NCI-H345 treated with DMSO at 0.1 percent for 48 hours (cell line): ENCODE measurements around the gene FAM131A.

ENCODE experiments used
- DNase-seq: peaks from one replicate; lab custom pipeline; 2025; ENCODE audit not compliant: unreplicated experiment; lab: John Stamatoyannopoulos, UW

FAM131A gene

DNA sequence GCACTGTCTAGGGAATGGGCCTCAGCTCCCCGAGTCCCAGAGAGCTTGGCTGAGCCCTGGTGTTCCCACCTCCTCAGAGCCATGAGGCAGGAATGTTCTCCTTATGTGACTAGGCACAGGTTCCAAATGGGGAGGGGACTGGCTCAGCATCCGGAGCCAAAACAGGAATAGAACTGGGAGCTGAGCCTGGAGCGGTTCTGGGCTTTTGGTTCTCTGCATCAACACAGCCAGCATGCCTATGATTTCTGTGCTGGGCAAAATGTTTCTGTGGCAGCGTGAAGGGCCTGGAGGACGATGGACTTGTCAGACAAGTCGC, at the start of gene FAM131A:
Gene FAM131A (plus strand): TSS at position 202 of the 316 bp plus-strand sequence. CDS start 31 bp downstream, at position 233.
- DNase-seq: no peak

DNA sequence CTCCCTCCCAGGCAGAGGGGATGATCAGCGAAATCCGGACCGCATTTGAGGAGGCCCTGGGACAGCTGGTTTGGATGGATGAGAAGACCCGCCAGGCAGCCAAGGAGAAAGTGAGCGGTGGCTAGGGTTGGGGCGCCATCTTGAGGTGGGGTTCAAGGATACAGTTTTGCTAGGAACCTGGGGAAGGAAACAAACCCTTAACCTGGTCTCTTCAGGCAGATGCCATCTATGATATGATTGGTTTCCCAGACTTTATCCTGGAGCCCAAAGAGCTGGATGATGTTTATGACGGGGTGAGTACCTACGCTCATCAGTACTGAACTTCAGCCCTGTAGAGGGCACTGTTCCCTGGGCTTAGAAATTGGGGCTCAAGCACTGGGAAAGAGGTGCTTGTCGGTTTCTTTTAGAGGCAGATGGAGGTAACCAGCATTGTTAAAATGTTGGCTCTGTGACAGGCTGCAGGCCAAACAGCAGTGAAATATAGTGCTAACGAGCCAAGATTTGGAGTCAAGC, 47.9 kb upstream of the FAM131A start:
- peak; percentile 47 for DNase-seq

- no peak for DNase-seq
These were observed 47.1 kb upstream of the FAM131A start for GRCh38 chr3:184290331-184290730.

DNA sequence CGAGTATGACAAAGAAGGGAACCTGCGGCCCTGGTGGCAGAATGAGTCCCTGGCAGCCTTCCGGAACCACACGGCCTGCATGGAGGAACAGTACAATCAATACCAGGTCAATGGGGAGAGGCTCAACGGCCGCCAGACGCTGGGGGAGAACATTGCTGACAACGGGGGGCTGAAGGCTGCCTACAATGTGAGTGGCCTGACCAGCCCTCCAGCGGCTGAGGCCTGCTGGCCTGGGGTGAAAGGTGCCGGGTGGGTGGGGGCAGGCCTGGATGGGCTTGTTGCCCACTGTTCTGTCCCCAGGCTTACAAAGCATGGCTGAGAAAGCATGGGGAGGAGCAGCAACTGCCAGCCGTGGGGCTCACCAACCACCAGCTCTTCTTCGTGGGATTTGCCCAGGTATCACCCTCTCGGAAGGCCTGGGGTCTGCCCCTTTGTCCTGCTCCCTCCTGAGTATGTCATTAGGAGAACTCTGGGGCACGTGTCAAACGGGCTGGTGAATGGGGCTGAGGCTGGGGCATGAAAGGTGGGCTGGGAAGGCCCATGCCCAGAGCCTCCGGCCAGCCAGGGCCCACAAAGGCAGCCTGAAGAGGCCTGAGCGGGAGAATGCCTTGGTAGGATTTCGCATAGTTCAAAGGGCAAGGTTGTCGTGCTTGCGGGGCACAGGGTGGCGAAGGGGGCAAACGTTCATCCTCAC, 46.2 kb upstream of the FAM131A start:
- no peak for DNase-seq

DNA sequence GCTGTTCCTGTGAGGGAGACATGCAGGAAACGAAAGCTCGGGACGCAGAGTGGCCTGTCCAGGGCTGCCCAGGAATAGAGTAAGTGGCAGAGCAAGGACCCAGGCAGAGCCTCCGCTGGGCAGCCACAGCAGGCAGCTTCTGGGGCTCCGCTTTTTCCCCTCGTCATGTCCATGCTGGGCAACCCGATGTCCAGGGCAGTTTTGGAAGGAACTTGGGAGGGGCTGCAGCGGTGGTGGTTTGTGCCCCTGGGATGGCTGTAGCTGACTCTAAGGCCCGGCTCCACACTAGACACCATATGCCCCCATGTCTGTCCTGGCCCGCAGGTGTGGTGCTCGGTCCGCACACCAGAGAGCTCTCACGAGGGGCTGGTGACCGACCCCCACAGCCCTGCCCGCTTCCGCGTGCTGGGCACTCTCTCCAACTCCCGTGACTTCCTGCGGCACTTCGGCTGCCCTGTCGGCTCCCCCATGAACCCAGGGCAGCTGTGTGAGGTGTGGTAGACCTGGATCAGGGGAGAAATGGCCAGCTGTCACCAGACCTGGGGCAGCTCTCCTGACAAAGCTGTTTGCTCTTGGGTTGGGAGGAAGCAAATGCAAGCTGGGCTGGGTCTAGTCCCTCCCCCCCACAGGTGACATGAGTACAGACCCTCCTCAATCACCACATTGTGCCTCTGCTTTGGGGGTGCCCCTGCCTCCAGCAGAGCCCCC, 45.5 kb upstream of the FAM131A start:
- DNase-seq: no peak

DNA sequence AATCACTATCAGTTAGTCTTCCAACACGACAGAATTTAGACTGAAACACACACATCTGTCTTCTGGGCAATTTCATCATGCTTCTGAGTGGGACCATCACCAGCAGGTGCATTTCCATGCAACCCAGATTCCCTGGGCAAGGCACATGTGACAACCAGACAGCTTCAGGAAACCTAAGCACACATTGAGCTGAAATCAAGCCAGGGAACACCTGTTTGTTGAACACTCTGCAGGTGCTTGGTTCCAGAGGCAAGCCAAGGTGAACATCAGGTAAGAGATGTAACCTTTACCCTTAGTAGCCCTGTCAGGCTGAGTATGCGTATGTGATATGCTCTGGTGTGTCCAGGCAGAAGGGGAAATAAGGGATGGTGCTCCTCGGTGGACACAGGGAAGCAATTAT, 41.6 kb upstream of the FAM131A start:
- no peak for DNase-seq

DNA sequence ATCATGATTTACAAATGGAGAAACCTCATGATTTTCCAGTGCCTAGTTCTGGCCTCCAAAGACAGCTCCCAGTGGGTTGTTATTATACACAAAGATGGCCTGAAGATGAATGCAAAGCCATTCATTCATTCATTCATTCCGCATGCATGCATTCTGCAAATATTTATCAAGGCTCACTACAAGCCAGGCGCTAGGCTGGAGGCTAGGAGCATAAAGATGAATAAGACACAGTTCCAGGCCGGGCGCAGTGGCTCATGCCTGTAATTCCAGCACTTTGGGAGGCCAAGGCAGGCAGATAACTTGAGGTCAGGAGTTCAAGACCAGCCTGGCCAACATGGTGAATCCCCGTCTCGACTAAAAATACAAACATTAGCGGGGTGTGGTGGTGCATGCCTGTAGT, 40.8 kb upstream of the FAM131A start:
- DNase-seq: no peak

DNA sequence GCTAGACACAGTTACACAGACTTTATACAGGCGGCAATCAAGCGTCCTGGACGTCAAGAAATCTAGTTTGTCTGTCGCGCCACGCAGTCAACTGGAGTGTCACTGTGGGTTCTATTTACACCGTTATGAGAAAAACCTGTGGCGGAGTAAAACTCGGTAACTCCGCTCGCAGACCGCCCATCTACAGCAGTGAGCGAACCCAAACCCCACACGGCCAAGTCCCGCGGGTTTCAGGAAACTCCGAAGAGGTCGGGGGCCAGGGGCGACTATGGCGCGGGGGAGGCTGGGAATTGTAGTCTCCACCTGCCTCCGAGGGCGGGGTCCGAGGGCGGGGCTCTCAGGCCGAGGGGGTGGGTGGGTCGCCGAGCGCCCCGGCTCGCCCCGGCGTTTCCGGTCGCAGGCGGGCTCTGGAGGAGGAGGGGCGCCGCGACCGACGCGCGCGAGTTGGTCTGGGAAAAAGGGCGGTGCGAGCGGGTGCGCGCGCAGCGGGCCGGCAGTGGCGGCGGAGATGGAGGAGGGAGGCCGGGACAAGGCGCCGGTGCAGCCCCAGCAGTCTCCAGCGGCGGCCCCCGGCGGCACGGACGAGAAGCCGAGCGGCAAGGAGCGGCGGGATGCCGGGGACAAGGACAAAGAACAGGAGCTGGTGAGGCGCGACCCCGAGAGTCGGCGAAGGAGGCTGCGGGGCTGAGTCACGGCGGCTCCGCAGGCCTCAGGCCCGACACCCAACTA, 38.5 kb upstream of the FAM131A start, which contains the start of gene PSMD2:
Gene PSMD2 (plus strand): TSS at position 483 of the 729 bp plus-strand sequence. CDS start 26 bp downstream, at position 509.
- peak; percentile 96 for DNase-seq

GRCh38 chr3:184299488-184300377, 37.7 kb upstream of the FAM131A start:
- DNase-seq: no peak

DNA sequence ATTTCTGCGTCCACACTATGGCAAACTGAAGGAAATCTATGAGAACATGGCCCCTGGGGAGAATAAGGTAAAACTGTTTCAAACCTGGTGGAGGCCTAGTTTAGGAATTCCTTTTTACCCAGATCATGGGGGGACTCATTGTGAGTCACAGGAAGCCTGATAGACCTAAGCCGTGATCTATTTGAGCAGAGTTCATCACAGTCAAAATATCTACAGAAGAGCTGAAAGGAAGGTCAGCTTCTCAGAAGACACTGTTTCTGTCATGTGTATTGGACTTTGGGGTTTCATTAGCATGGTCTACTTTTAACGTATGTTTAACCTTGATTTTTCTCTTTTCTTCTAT, 37.1 kb upstream of the FAM131A start:
- DNase-seq: no peak

- DNase-seq: no peak
These were observed 31.8 kb upstream of the FAM131A start for GRCh38 chr3:184305577-184305976.

DNA sequence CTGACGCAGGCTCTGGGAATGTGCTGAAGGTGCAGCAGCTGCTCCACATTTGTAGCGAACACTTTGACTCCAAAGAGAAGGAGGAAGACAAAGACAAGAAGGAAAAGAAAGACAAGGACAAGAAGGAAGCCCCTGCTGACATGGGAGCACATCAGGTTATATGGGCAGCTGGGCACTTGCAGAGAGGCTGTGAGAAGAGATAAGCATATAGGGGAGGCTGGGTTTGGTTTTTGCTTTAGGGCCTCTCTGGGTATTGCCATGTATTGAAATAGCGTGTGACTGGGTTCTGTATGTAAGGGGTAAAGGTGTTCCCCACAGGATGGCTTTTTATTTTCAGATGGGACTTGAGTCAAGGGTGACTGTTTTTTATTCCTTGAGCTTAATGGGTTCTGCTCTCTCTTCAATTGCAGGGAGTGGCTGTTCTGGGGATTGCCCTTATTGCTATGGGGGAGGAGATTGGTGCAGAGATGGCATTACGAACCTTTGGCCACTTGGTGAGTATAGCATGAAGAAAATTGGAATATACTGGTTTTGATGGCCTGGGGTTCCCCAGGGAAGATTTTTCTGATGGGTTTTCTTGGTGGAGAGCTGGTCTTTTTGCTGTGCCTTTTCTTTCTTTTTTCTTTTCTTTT, 30.9 kb upstream of the FAM131A start:
- DNase-seq: no peak

DNA sequence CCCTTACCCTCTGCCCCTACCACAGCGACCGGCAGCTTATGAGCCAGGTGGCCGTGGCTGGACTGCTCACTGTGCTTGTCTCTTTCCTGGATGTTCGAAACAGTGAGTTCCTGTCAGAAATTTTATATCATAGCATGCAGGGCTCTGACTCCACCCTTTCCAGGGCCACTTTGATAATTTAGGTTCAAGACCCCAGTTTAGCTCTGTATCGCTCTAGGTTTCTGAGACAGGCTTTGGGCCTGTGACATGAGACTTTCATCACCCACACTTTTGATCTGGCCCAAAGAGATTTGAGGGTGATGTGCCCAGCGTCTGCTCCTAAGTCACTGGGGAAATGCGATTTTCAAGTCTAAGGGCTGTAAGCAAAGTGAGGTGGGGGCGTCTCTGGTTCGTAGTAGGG, 29.5 kb upstream of the FAM131A start:
- no peak for DNase-seq

DNA sequence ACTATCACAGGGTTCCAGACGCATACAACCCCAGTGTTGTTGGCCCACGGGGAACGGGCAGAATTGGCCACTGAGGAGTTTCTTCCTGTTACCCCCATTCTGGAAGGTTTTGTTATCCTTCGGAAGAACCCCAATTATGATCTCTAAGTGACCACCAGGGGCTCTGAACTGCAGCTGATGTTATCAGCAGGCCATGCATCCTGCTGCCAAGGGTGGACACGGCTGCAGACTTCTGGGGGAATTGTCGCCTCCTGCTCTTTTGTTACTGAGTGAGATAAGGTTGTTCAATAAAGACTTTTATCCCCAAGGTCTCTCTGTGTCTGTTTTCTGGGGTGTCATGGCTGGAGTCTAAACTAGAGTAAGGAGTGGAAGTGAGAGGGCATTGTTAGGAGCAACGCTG, 28.7 kb upstream of the FAM131A start:
- DNase-seq: no peak

DNA sequence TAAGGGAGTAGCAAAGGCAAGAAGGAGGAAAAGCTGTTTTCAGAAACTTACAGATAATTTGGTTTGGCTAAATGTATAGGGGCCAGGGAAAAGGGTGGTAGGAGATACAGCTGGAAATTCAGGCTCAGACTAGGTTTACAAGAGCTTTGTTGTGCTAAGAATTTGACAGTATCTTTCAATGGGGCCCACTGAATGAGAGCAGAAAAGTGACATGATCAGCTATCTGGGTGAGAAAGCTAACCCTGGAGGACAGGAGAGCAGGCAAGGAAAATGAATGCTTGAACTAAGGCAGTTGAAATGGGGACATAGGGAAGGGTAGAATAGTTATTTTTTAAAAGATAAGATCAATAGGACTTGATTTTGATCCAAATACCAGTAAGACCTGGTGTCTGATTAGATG, 25.8 kb upstream of the FAM131A start:
- no peak for DNase-seq

DNA sequence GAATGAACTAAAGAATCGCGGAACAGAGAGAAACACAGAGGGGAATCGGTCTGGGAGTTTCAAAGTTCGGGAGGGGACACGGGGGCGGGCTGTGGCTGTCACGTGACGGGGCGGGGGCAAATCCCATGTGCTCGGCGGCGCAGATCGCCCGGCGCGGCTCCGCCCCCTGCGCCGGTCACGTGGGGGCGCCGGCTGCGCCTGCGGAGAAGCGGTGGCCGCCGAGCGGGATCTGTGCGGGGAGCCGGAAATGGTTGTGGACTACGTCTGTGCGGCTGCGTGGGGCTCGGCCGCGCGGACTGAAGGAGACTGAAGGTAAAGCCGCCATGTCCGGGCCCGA, 23.1 kb upstream of the FAM131A start, which contains the start of gene EIF4G1:
Gene EIF4G1 (plus strand): TSS at position 244 of the 337 bp plus-strand sequence. CDS start 1,191 bp downstream, outside the sequence.
- peak; percentile 94 for DNase-seq

DNA sequence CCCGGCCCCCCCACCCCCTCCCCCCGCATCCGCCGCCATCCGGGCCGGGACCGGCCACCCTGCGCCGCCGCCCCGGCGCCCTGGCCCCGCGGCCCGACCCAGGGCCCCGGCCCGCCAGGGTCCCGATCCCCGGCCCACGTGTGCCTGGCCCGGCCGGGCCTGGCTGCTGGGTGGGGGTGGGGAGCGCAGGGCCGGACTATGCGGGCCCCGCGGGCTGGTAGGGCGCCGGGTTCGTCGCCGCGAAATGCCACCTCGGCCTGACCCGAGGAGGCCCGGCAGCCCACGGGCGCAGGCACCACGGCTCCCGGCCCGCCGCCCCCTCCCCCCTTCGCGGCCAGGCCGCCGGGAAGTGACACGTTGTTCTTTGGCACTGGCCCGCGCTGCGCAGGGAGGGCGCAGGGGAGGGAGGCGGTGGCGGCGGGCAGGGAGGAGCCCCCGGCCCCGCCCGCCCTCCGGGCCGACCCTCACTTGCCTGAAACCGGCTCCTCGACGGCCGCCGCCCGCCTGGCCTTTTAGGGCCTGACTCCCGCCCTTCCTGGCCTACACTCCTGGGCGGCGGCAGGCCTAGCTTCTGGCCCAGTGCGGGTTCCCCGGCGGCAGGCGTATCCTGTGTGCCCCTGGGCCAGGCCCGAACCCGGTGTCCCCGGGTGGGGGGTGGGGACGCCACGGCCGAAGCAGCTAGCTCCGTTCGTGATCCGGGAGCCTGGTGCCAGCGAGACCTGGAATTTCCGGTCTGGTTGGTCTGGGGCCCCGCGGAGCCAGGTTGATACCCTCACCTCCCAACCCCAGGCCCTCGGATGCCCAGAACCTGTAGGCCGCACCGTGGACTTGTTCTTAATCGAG, 22.5 kb upstream of the FAM131A start:
- DNase-seq: no peak

- DNase-seq: no peak
These were observed 21.9 kb upstream of the FAM131A start for GRCh38 chr3:184315543-184315867.

- no peak for DNase-seq
These were observed 21.3 kb upstream of the FAM131A start for GRCh38 chr3:184315871-184316661.
